Breast epithelium (tissue), 4 donors: ENCODE data around the gene COPE. TPM values are rescaled to one million over a fixed set of nuclear protein-coding genes. Genes with fewer than 3 reads are reported as not detected.

ENCODE experiments used
- DNase-seq, 2 donors: peaks; one replicate each; pipeline ENCODE4 v3.0.0-alpha.2; 2019; ENCODE audit warnings: low spot score in 2 of 2
- H3K27ac ChIP-seq, 2 donors: fragments of 200-600 bp; sonication (generic) in 1 of 2; one replicate each; pipeline ENCODE4 v1.5.1; 2016 to 2019; ENCODE audit warnings: mild to moderate bottlenecking in 1 of 2
- H3K27me3 ChIP-seq, 2 donors: fragments of 200-600 bp; sonication (generic) in 1 of 2; one replicate each; pipeline versions ENCODE4 v1.5.1 to v1.6.0; 2017 to 2019; ENCODE audit warnings: control low read depth in 1 of 2, mild to moderate bottlenecking in 1 of 2
- H3K36me3 ChIP-seq: fragments of 200-600 bp; one replicate; pipeline ENCODE4 v1.5.1; 2019
- H3K4me1 ChIP-seq, 2 donors: fragments of 200-600 bp; sonication (generic); one replicate each; pipeline ENCODE4 v1.5.1; 2016 to 2019; ENCODE audit warnings: control low read depth in 1 of 2
- H3K4me3 ChIP-seq, 3 donors: fragments of 200-600 bp; sonication (generic); 1 replicate in 2 of 3; 2 replicates in 1 of 3; pipeline ENCODE4 v1.5.1; 2016 to 2019; ENCODE audit warnings: mild to moderate bottlenecking in 3 of 3, moderate library complexity in 2 of 3
- H3K9me3 ChIP-seq, 2 donors: fragments of 200-600 bp; sonication (generic) in 1 of 2; one replicate each; pipeline ENCODE4 v1.5.1; 2016 to 2019; ENCODE audit warnings: control low read depth in 1 of 2
- POLR2A ChIP-seq: fragments of 450-650 bp; IDR thresholded peaks from one replicate; pipeline ENCODE4 v1.6.1; 2016; ENCODE audit warnings: antibody characterized with exemption, mild to moderate bottlenecking, moderate library complexity
- POLR2AphosphoS5 ChIP-seq, 3 donors: sonication (generic); formaldehyde crosslinking; IDR thresholded peaks; one replicate each; pipeline ENCODE4 v1.6.1; 2017; ENCODE audit warnings: antibody characterized with exemption in 3 of 3
- intact Hi-C: fragments of 100-400 bp; cut with DNase I; formaldehyde crosslinking; loops from one replicate; pipeline ENCODE4 v1.15.1; 2023; ENCODE audit warnings: low total_unique reads
- total RNA-seq, 3 donors: library from RNA; depleted of rRNA; stranded (reverse); fragments of >200 nt; gene quantifications; one replicate each; pipeline ENCODE4 v1.1.0, GENCODE V29; 2016
- TF ChIP-seq, protein P1 (sequence below), 3 donors: fragments of 450-650 bp; IDR thresholded peaks; one replicate each; pipeline ENCODE4 v1.5.1; 2016 to 2017; ENCODE audit warnings: antibody characterized with exemption in 3 of 3, mild to moderate bottlenecking in 3 of 3, moderate library complexity in 3 of 3

COPE gene
- total RNA-seq, 3 donors from 2014 or later = 144 to 204 (median 190) TPM

DNA sequence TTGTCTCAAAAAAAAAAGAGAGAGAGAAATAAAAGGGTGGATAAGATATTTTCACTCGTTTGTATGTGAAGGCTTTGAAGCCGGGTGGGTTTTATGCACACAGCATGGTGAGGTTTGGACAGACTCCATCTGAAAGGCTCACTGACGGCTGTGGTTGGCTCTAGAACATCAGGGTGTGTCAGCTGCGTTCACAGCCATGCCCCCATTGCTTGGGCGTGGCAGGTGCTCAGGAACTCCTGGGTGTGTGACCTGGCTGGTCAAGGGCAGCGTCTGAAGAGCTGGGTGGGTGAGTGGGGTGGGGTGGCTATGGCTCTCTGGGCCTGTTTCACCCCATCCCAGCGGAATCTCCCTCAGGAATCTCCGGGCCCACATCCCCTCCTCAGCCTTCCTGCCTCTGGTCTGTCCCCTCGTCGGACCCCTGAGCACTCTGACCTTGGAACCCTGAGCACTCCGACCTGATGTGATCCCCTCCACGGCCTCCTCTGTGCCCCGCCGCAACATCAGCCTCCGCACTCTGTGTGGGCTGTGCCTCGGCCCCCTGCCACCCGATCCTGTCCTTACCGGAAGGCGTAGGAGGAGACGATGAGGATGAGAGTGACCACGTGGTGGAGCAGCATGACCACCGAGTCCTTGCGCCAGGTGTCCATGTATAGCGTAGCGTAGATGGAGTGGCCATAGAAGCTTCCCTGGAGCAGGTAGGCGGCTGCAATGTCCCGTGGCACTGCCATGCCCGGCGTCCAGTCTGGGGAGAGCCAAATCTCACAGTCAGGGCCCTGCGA, 35.5 kb downstream of the COPE start:
- no peak overlapping the region for H3K27ac ChIP-seq
- no peak overlapping the region for H3K4me3 ChIP-seq
- intact Hi-C loops = no loop called here
- TF ChIP-seq POLR2A (no peak), POLR2AphosphoS5 (IDR thresholded peaks at IDR 0.05) (no peak)
- TF ChIP-seq, protein P1, sequence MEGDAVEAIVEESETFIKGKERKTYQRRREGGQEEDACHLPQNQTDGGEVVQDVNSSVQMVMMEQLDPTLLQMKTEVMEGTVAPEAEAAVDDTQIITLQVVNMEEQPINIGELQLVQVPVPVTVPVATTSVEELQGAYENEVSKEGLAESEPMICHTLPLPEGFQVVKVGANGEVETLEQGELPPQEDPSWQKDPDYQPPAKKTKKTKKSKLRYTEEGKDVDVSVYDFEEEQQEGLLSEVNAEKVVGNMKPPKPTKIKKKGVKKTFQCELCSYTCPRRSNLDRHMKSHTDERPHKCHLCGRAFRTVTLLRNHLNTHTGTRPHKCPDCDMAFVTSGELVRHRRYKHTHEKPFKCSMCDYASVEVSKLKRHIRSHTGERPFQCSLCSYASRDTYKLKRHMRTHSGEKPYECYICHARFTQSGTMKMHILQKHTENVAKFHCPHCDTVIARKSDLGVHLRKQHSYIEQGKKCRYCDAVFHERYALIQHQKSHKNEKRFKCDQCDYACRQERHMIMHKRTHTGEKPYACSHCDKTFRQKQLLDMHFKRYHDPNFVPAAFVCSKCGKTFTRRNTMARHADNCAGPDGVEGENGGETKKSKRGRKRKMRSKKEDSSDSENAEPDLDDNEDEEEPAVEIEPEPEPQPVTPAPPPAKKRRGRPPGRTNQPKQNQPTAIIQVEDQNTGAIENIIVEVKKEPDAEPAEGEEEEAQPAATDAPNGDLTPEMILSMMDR (IDR thresholded peaks at IDR 0.05) = no peak
- H3K4me1 ChIP-seq = no peaks in the 10 kb centered on the region
- H3K9me3 ChIP-seq = no peaks in the 10 kb centered on the region
- DNase-seq = no peak
- H3K27me3 ChIP-seq = no peaks in the 10 kb centered on the region
- no peaks in the 10 kb centered on the region for H3K36me3 ChIP-seq

DNA sequence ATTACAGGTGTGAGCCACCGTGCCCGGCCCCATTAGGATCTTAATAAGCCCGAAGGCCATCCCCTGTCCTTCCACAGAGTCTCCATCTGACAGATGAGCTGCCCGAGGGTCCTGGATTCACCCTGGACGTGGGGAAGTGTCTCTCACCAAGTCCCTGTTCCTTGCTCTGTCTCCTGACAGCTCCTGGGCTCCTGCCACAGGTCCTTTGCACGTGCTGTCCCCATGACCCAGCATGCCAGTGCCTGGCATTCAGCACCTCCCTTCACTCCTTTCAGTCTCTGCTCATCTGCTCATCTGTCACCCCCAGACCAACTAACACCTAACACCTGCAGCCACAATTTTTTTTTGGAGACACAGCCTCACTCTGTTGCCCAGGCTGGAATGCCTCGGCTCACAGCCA, 37.7 kb downstream of the COPE start:
- Histone ChIP-seq H3K4me1 (no peaks in the 10 kb centered on the region), H3K27me3 (no peaks in the 10 kb centered on the region), H3K27ac (no peak overlapping the region), H3K36me3 (no peaks in the 10 kb centered on the region), H3K4me3 (no peak overlapping the region), H3K9me3 (no peaks in the 10 kb centered on the region)
- DNase-seq = no peak
- intact Hi-C loops = no loop called here
- TF ChIP-seq, protein P1 (IDR thresholded peaks at IDR 0.05) = no peak
- TF ChIP-seq POLR2AphosphoS5 (IDR thresholded peaks at IDR 0.05) (no peak), POLR2A (no peak)

DNA sequence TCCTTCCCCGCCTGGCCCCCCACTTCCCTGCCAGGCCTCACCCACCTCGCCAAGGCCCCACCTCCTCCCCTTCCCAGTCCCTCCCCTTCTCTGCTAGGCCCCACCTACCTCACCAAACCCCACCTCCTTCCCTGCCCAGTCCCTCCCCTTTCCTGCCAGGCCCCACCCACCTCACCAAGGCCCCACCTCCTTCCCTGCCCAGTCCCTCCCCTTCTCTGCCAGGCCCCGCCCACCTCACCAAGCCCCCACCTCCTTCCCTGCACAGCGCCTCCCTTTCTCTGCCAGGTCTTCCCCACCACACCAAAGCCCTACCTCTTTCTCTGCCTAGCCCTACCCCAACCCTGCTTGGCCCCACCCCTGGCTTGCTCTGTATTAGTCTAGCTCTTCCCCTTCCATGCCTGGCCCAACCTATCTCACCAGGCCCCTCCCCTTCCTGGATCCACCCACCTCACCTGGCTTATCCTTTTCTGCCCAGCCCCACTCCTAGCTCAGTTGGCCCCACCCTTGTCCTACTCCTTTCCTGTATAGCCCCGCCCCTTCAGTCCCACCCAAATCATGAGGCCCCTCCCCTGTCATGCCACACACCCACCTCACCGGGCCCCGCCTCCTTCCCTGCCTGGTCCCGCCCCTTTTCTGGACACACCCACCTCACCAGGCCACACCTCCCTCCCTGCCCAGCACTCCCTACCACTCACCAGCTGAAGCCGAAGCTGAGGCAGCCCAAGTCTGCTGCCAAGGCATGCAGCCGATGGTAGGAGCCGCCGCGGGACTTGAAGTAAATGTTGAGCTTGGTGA, 39.4 kb downstream of the COPE start:
- H3K9me3 ChIP-seq = no peaks in the 10 kb centered on the region
- DNase-seq = no peak
- intact Hi-C loops = no loop called here
- H3K36me3 ChIP-seq = no peaks in the 10 kb centered on the region
- H3K4me1 ChIP-seq = no peaks in the 10 kb centered on the region
- no peak overlapping the region for H3K4me3 ChIP-seq
- no peak overlapping the region for H3K27ac ChIP-seq
- no peaks in the 10 kb centered on the region for H3K27me3 ChIP-seq
- TF ChIP-seq POLR2AphosphoS5 (IDR thresholded peaks at IDR 0.05) = no peak
- TF ChIP-seq POLR2A = no peak
- TF ChIP-seq, protein P1 (IDR thresholded peaks at IDR 0.05) = no peak

DNA sequence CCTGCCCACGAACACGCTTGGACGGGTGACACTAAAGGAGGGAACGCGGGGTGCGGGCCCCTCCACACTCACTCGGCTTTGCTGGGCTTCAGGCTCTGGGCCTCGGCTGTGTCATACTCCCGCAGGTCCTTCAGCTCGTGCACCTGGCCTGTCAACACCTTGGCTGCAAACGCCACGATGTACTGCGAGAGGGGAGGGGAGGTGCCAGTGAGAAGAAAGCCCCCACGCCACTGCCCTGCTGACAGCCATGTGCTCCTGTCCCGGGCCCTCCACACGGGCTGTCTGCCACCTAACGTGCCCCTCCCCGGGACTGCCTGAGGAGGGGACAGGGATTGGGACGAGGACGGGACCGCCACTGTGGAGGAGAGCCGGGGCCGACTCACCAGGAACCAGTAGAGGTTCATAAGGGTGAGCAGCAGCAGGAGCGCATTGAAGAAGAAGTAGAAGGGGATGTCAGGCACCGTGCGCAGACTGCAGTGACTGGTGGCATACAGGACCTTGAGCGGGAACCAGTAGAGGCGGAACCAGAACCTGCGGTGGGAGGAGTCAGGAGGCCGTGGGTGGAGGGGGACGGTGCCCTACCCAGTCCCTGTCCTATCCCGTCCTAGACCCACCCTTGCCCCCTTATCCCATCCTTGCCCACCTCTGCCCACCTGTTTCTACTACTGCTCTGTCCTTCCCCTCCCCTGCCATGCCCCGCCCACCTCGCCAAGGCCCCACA, 40.2 kb downstream of the COPE start:
- no peaks in the 10 kb centered on the region for H3K27me3 ChIP-seq
- no peaks in the 10 kb centered on the region for H3K36me3 ChIP-seq
- TF ChIP-seq POLR2AphosphoS5 (IDR thresholded peaks at IDR 0.05) (no peak), POLR2A (no peak)
- TF ChIP-seq, protein P1 (IDR thresholded peaks at IDR 0.05) = no peak
- intact Hi-C loops = loop anchor here (1.0 kb wide), 1 partner anchor 44 kb away; no protein-coding TSS in a partner anchor
- no peak overlapping the region for H3K27ac ChIP-seq
- no peak overlapping the region for H3K4me3 ChIP-seq
- H3K9me3 ChIP-seq = no peaks in the 10 kb centered on the region
- no peak for DNase-seq
- no peaks in the 10 kb centered on the region for H3K4me1 ChIP-seq
